SK-N-SH (cell line): ENCODE results near the gene TPSB2. TPM values are rescaled to one million over a fixed set of nuclear protein-coding genes. Genes with fewer than 3 reads are reported as not detected.

Source experiments
- CTCF ChIA-PET: fragments of 300-600, 350-600 bp; formaldehyde crosslinking; extraction: SDS; loops from one replicate; lab custom pipeline; 2021; lab: Yijun Ruan, JAX
- POLR2A ChIA-PET: fragments of 350-600 bp; sonication (Branson Sonifier 250); formaldehyde crosslinking; extraction: SDS; loops from one replicate; lab custom pipeline; 2020; ENCODE audit warnings: antibody characterized with exemption, inconsistent platforms; lab: Yijun Ruan, JAX
- DNase-seq: peaks from one replicate; pipeline ENCODE4 v3.0.0; 2012
- H2AFZ ChIP-seq: fragments of 200-600 bp; sonication (generic); 2 replicates; pipeline ENCODE4 v1.8.1; 2016; ENCODE audit warnings: antibody characterized with exemption, mild to moderate bottlenecking, low read depth
- H3F3A ChIP-seq: fragments of 200-600 bp; sonication (generic); replicated peaks from 2 replicates; pipeline ENCODE3; 2016; ENCODE audit warnings: antibody characterized with exemption, mild to moderate bottlenecking; ENCODE audit not compliant: insufficient read depth
- H3K27ac ChIP-seq, 2 experiments: fragments of 200-500 bp in 1 of 2; fragments of 200-600 bp in 1 of 2; sonication (Bioruptor generic) in 1 of 2; sonication (generic), shearing (Covaris generic) in 1 of 2; 2 replicates each; pipeline versions ENCODE4 v1.5.1 to v1.6.1; 2014 to 2016; ENCODE audit warnings: low read depth in 2 of 2, inconsistent platforms in 1 of 2, low read length in 1 of 2, mild to moderate bottlenecking in 1 of 2, mixed read lengths in 1 of 2
- H3K27me3 ChIP-seq: fragments of 200-600 bp; sonication (generic), shearing (Covaris generic); 2 replicates; pipeline ENCODE4 v1.6.1; 2016; ENCODE audit warnings: mixed run types; ENCODE audit not compliant: insufficient read depth
- H3K36me3 ChIP-seq, 2 experiments: fragments of 200-500 bp in 1 of 2; fragments of 200-600 bp in 1 of 2; sonication (Bioruptor generic) in 1 of 2; sonication (generic) in 1 of 2; replicated peaks in 1 of 2; 2 replicates each; pipeline versions ENCODE3 to v1.5.1; 2014 to 2016; ENCODE audit warnings: low read length in 1 of 2, mild to moderate bottlenecking in 1 of 2; ENCODE audit not compliant: insufficient read depth in 2 of 2, control insufficient read depth in 1 of 2
- H3K4me1 ChIP-seq, 2 experiments: fragments of 200-500 bp in 1 of 2; fragments of 200-600 bp in 1 of 2; sonication (Bioruptor generic) in 1 of 2; sonication (generic), shearing (Covaris generic) in 1 of 2; 2 replicates each; pipeline versions ENCODE4 v1.5.1 to v1.6.1; 2014 to 2016; ENCODE audit warnings: low read depth in 1 of 2, low read length in 1 of 2, mixed run types in 1 of 2; ENCODE audit not compliant: insufficient read depth in 2 of 2, control insufficient read depth in 1 of 2
- H3K4me2 ChIP-seq: fragments of 200-600 bp; sonication (generic), shearing (Covaris generic); 2 replicates; pipeline ENCODE4 v1.6.1; 2017; ENCODE audit warnings: mixed run types
- H3K4me3 ChIP-seq, 2 experiments: fragments of 200-500 bp in 1 of 2; fragments of 200-600 bp in 1 of 2; sonication (Bioruptor generic) in 1 of 2; sonication (generic), shearing (Covaris generic) in 1 of 2; 2 replicates each; pipeline versions ENCODE4 v1.5.1 to v1.8.1; 2014 to 2016; ENCODE audit warnings: low read depth in 2 of 2, inconsistent platforms in 1 of 2, low read length in 1 of 2, mild to moderate bottlenecking in 1 of 2, mixed read lengths in 1 of 2, moderate library complexity in 1 of 2
- H3K79me2 ChIP-seq: fragments of 200-600 bp; sonication (generic); 2 replicates; pipeline ENCODE4 v1.8.1; 2017; ENCODE audit warnings: mild to moderate bottlenecking; ENCODE audit not compliant: insufficient read depth
- H3K9ac ChIP-seq: fragments of 200-600 bp; sonication (generic); 2 replicates; pipeline ENCODE4 v1.6.1; 2017; ENCODE audit warnings: mixed run types
- H3K9me2 ChIP-seq: fragments of 200-600 bp; sonication (generic); 2 replicates; pipeline ENCODE4 v1.6.1; 2017; ENCODE audit warnings: mixed run types
- H3K9me3 ChIP-seq: fragments of 200-600 bp; sonication (generic); 2 replicates; pipeline ENCODE4 v1.6.1; 2017; ENCODE audit warnings: mixed run types, mild to moderate bottlenecking, moderate library complexity
- H4K20me1 ChIP-seq: fragments of 200-600 bp; sonication (generic); 2 replicates; pipeline ENCODE4 v1.6.1; 2017; ENCODE audit warnings: mild to moderate bottlenecking, mixed run types; ENCODE audit not compliant: insufficient read depth
- CTCF ChIP-seq: fragments of 200-600 bp; sonication (generic); IDR thresholded peaks from 2 replicates; pipeline ENCODE4 v1.6.1; 2017; ENCODE audit warnings: antibody characterized with exemption, mild to moderate bottlenecking, moderate library complexity
- EZH2phosphoT487 ChIP-seq: fragments of 200-600 bp; sonication (generic); IDR thresholded peaks from 2 replicates; pipeline ENCODE4 v1.6.1; 2017; ENCODE audit warnings: low read depth, mixed run types, mild to moderate bottlenecking, antibody characterized with exemption, moderate library complexity, borderline replicate concordance
- GATA2 ChIP-seq: sonication (generic); formaldehyde crosslinking; IDR thresholded peaks from 2 replicates; pipeline ENCODE4 v1.5.0; 2020; ENCODE audit warnings: mild to moderate bottlenecking, missing genetic modification reagents
- MXI1 ChIP-seq: IDR thresholded peaks from 2 replicates; pipeline ENCODE4 v1.6.1; 2012; ENCODE audit warnings: mild to moderate bottlenecking, low read depth, low read length, improper control_type of control experiment
- RAD21 ChIP-seq: IDR thresholded peaks from 2 replicates; pipeline ENCODE4 v1.6.1; 2012; ENCODE audit warnings: mild to moderate bottlenecking, low read length
- SIN3A ChIP-seq: IDR thresholded peaks from 2 replicates; pipeline ENCODE4 v1.6.1; 2012; ENCODE audit warnings: low read depth, mild to moderate bottlenecking, low read length, moderate library complexity, borderline replicate concordance
- SMC3 ChIP-seq: IDR thresholded peaks from 2 replicates; pipeline ENCODE4 v1.6.1; 2012; ENCODE audit warnings: low read depth, low read length, improper control_type of control experiment
- USF1 ChIP-seq: IDR thresholded peaks from 2 replicates; pipeline ENCODE4 v1.4.0; 2012; ENCODE audit warnings: low read depth, borderline replicate concordance
- USF2 ChIP-seq: fragments of 150-350 bp; IDR thresholded peaks from 2 replicates; pipeline ENCODE4 v1.6.1; 2017; ENCODE audit warnings: antibody characterized with exemption, low read length, low read depth, borderline replicate concordance
- ZBTB33 ChIP-seq: IDR thresholded peaks from 2 replicates; pipeline ENCODE4 v1.4.0; 2012; ENCODE audit warnings: low read depth, borderline replicate concordance
- WGBS: methylation state at CpG from one replicate; pipeline ENCODE4 v1.1.6; 2017; ENCODE audit warnings: low lambda C conversion rate; 5-methylcytosine and 5-hydroxymethylcytosine counted together
- polyA plus RNA-seq, 3 experiments: library from polyadenylated mRNA; depleted of rRNA; stranded (reverse); fragments of >200 nt; gene quantifications; 2 replicates each; pipeline ENCODE4 v1.2.3, GENCODE V29; 2012

Gene TPSB2
- polyA plus RNA-seq, 1 of the 3 experiments (the other 2 are of a cell fraction) = not detected

GRCh38 chr16:1194665-1195392 lies 35.2 kb downstream of the TPSB2 start:
- Histone ChIP-seq H3K9me3 (no peaks in the 10 kb centered on the region), H4K20me1 (peaks cover 8% of the 10 kb centered on the region; the same call in 1 of the 2 replicates), H3K4me3 (peak overlapping the region in 1 of 2 experiments; percentile 31; a peak in 1 of 4 replicates), H3K27me3 (peaks cover 41% of the 10 kb centered on the region), H3K36me3 (no peaks in the 10 kb centered on the region), H3F3A (no peaks in the 10 kb centered on the region), H3K79me2 (no peaks in the 10 kb centered on the region), H3K9ac (no peak overlapping the region), H3K9me2 (no peaks in the 10 kb centered on the region), H3K27ac (no peak overlapping the region), H3K4me2 (no peak overlapping the region)
- POLR2A ChIA-PET = no interaction called here
- CTCF ChIA-PET = interaction anchor here (0.7 to 2.1 kb wide), 20 partner anchors 10 to 196 kb away, joined by 3 to 9 read pairs (median 4); partner anchors contain the start of gene TPSG1
- peak; percentile 89 for DNase-seq
- WGBS = 24% methylated on average over 26 of the region's 61 CpGs
- TF ChIP-seq SIN3A (no peak), USF2 (no peak), EZH2phosphoT487 (no peak), MXI1 (no peak), GATA2 (no peak), CTCF (peak; percentile 91), ZBTB33 (no peak), USF1 (no peak), RAD21 (peak; percentile 63), SMC3 (peak; percentile 84)
- TF ChIP-seq, all 33 proteins: peak for 3
- Histone ChIP-seq H3K4me1 (no peaks in the 10 kb centered on the region; a peak in 1 of 4 replicates), H2AFZ (no peak overlapping the region)
